ENCODE measurements around the gene TGFBR1.

TGFBR1 gene

DNA sequence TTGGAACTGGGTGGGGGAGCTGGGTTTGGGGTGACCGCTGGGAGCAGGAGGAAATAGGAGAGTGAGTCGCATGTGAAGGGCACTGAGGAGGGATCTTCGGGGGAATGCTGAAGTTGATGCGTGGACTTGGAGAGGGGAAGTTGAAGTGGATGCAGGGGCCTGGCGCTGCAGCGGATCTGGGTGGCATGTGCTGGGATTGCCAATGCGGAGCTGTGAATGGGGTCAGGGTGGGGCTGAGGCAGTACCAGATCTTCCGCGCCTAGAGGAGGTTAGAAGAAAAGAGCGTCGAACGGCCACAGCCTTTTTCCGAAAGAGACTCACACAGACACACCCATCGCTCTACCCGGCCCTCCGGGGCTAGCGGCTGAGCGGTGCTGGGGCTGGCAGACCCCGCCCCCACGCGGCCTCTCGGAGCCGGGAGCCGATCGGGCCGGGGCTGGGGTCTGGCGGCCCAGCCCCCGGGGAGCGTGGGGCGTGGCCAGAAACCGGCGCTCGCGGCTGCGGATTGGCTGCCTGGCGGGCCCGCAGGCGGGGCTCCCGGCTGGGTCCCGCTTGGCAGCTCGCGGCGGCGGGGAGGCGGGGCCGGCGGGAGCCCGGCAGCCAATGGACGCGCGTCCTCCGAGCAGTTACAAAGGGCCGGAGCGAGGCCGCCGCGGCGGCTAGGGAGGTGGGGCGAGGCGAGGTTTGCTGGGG lies at the start of gene TGFBR1:
TGFBR1 (plus strand) TSS at position 655 of the 693 bp plus-strand sequence. CDS start 93 bp downstream, outside the sequence.
- DNase-seq (ENCODE audit: low spot score): peak; percentile 94

DNA sequence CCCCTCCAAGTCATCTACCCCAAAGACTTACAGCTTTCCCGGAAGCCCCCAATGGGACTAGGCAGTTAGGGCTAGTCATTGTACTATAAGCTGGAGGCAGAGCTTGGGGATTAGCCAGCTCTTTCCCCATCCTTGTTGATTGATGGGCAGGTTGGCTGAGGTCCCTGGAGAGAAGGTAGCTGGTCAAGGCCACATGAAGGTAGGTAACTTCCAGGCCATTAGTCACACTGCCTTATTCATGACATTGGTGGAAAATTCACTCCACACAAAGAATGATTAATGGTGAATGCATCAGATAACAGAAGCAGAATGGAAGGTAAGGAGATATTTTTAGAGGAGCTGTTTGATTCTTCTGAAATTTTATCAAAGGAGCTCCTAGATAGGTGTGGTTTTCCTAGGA lies 49.5 kb upstream of the TGFBR1 start:
- DNase-seq (ENCODE audit: low spot score): no peak

GRCh38 chr9:99056186-99056585 lies 48.7 kb upstream of the TGFBR1 start:
- DNase-seq (ENCODE audit: low spot score): no peak

DNA sequence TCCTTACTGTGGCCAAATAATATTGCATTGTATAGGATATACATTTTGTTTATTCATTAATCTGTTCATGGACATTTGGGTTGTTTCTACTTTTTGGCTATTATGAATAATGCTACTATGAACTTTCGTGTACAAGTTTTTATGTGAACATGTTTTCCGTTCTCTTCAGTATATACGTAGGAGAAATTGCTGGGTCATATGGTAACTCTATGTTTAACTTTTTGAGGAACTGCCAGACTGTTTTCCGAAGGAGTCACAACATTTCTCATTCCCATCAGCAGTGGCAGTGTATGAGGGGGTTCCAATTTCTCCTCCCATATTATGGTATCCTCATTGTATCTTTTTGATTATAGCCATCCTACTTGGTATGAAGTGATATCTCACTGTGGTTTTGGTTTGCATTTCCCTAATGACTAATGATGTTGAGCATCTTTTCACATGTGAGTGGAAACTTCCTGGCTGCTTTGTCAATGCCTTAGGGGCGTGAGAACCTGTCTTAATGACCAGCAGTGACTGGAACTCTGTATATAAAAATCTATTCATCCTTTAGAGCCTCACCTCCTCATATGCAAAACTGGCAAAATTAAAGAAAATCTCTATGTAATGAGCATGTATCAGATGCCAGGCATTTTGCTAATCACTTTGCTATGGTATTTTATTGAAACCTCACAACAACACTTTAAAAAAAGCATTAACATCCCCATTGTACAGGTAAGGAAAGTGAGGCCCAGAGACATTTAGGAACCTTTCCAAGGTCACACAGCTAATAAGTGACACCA lies 47.8 kb upstream of the TGFBR1 start:
- DNase-seq (ENCODE audit: low spot score): peak; percentile 57

DNA sequence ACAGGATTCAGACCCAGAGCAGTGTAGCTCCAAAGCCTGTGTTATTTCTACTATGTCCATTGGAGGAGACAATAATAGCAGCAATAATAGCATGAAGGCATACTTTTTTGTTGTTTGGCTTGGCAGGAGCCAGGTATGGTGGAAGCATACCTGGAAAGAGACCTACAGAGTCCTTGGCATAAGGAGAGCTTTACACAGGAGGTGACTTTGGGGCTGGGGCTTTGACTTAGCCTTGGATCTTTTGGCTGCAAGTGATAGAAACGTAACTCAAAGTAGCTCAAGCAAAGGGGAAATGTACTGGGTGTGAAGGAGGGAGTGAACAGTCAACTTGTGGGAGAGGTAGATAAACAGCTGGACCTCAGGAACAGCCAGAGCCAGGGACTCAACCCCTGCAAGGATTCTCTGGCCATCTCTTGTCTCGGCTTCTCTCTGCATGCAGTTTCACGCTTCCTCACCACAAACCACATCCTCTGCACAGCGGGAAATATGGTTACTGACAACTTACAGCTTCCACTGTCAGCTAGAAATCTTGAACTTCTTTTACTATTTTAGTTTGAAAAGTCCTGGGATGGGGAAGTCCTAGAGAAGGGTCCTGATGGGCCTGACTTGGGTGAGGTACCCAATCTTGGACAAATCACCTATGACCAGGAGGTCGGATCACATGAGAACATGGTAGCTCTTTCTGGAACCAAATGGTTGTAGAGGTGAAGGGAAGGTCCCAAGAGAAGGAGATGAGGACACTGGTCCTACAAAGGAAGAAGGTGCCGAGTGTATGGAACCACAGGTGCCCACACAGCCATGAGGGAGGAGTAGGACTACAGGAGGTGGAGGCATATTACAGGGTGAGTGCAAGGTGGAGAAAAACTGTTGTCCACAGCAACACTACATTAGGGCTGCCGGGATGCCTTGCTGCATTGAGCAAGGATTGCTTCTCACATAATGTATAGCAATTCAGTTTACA lies 47.0 kb upstream of the TGFBR1 start:
- DNase-seq (ENCODE audit: low spot score): peak; percentile 72

GRCh38 chr9:99058964-99059921 lies 45.7 kb upstream of the TGFBR1 start:
- DNase-seq (ENCODE audit: low spot score): peak; percentile 42

DNA sequence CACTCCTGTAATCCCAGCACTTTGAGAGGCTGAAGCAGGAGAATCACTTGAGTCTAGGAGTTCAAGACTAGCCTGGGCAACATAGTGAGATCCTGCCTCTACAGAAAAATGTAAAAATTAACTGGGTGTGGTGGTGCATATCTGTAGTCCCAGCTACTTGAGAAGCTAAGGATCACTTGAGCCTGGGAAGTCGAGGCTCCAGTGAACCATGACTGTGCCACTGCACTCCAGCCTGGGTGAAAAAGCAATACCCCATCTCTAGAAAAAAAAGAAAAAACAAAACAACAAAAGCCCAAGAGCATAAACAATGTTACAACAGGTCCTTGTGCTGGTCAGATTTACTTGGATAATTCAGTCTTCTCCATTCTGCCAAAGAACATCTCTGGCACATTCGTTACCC lies 44.3 kb upstream of the TGFBR1 start:
- no peak for DNase-seq (ENCODE audit: low spot score)

GRCh38 chr9:99062549-99062948 lies 42.4 kb upstream of the TGFBR1 start:
- no peak for DNase-seq (ENCODE audit: low spot score)

DNA sequence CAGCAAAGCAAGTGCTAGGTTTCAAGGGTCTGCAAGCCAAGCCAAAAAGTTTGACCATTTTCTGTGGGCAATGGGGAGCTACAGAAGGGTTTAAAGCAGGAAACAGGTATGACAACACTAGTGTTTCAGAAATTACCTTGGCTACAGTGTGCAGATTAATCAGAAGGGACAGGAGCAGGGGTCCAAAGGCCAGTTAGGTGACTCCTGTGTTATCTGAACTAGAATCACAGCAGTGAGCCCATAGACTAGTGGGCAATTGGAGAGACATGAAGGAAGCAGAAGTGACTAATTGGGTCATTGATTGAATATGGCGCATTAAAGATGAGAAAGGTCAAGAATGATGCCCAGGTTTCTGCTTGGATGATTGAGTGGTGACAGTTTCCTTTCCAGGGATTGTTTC lies 41.4 kb upstream of the TGFBR1 start:
- no peak for DNase-seq (ENCODE audit: low spot score)

GRCh38 chr9:99066571-99066970 lies 38.3 kb upstream of the TGFBR1 start:
- DNase-seq (ENCODE audit: low spot score): no peak

- DNase-seq (ENCODE audit: low spot score): no peak
These were observed 35.8 kb upstream of the TGFBR1 start for GRCh38 chr9:99069075-99069474.

DNA sequence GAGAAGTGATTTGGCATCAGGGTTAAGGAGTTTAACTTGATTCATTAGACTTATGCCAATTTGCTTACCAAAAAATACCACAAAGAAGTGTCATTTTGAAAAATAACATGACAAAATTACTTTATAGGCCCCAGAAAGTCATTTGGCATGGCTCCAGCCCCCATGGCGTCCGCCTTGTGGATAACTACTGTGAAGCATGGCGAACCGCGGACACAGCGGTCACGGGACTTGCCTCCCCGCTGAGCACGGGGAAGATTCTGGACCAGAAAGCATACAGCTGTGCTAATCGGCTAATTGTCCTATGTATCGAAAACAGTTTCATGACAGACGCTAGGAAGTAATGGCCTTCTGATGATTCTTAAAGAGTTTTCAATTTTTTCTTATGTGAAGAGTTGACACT lies 35.4 kb upstream of the TGFBR1 start:
- DNase-seq (ENCODE audit: low spot score): no peak

DNA sequence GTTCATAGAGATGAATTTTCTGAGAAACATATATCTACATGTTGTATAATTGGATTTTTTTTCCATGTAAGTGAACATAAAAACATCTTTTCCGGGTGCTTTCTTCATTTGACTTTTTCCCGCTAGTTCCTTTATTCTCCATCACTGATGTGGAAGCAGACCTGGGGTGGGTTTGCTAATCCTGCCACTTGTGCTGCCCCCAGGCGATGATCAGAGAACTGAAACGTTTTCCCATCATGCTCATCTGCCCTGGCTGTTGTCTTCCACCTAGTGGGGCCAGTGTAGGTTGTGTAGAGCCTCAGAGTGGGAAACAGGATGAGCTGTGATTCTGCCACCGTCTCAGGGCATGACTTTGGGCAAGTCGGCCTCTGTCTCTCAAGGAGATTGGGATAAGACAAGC lies 34.2 kb upstream of the TGFBR1 start:
- no peak for DNase-seq (ENCODE audit: low spot score)

GRCh38 chr9:99071313-99072039 lies 33.4 kb upstream of the TGFBR1 start:
- no peak for DNase-seq (ENCODE audit: low spot score)

GRCh38 chr9:99072040-99072394 lies 32.9 kb upstream of the TGFBR1 start:
- no peak for DNase-seq (ENCODE audit: low spot score)

DNA sequence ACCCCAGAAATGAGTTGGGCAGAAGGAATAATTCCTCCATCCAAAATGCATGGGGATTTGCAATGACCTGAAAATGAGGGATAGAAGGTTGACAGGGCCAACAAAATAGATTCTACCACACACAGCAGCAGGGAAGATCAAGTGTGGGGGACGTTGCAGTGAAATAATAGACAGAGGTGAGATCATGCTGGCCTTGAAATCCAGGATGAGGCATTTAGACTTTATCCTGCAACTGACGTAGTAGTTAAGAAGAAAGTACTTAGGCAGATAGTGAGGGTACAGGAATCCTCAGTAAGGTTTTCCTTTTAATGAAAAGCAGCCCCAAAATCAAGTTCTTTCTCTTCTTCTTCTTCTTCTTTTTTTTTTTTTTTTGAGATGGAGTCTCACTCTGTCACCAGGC lies 31.6 kb upstream of the TGFBR1 start:
- no peak for DNase-seq (ENCODE audit: low spot score)

DNA sequence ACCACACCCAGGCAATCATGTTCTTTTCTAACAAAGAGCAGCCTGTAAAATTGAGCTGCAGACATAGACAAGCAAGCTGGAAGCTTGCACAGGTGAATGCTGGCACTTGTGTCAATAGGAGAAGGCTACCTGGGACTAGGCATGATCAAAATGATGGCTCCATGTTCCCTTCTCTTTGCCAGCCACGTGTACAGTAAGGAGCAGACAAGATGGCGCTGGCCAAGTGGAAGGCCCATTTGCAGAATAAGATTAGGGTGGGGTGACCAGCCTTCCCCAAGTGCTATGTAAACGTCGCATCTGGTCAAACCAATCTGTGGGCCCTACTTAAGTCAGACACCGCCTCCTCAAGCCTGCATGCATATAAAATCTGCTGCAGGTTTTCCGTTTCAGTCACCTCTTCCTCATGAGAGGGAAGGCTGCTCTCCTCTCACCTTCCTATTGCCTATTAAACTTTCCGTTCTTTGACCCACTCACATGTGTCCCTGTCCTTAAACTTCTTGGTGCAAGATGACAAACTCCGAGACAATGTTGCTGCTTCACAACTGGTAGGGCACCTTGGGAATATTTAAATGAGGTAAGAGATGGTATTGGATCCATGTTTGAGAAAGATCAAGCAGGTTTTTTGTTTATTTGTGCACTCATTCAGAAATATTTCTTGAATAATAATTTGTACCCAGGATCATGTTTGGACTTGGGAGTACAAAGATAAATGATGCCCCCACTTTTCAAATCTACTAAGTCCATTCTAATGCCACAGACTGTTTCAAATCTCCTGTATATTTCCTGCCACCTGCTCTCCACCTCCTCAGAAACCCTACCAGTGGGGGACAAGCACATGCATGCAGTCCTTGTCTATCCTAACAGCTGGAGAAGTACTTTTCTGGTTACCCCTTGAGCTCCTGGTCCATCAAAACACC lies 30.7 kb upstream of the TGFBR1 start:
- no peak for DNase-seq (ENCODE audit: low spot score)

DNA sequence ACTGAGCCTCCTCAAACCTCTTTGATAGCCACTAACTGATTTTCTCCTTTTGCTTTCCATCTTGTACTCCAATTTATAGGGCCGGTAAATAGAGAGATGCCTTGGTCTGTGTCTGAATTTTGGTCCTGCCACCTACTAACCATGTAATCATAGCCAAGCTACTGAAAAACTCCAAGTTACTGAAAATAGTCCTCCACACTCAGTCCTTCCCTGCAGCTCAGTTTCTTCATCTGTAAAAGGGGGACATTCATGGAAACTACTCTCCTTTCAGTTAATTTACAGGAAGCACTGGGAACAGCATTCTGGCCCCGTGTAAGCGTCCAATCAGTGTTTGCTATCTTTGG lies 30.0 kb upstream of the TGFBR1 start:
- DNase-seq (ENCODE audit: low spot score): no peak

DNA sequence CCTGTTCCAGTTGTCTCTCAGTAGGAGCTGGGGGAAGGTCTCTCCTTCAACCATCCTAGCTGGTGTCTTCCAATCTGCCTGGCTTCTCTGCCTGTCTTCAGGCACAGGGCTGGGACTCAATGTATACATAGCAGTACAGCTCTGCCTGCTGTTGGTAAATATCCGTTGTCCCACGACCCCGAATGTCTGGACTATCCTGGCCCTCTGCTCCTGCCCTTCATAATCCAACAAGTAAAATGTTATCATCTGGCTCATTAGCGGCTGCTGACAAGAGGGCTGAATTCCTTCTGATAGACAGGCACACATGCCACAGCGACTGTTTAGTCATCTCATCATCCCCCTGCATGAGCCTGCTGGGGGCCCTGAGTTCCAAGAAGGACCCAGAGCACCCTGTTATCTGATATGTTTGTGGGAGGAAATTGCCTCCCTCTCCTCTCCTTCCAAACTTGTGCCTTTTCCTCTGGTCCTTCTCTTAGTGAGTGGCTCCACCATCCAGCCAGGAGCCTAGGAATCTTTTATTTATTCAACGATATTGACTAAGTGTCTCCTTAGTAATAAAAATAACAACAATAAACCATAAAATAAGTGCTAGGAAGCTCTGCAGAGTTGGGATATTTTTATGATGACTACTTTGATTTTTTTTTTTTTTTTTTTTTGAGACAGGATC lies 29.5 kb upstream of the TGFBR1 start:
- no peak for DNase-seq (ENCODE audit: low spot score)
